ENCODE measurements around the gene ZNF577.

Gene ZNF577

GRCh38 chr19:51861870-51862622 lies 25.7 kb downstream of the ZNF577 start:
- DNase-seq (ENCODE audit: low read depth in 2 of 2): no peak

GRCh38 chr19:51837145-51837544 lies 50.6 kb downstream of the ZNF577 start:
- no peak for DNase-seq (ENCODE audit: low read depth in 2 of 2)

GRCh38 chr19:51830274-51830673 lies 57.5 kb downstream of the ZNF577 start:
- DNase-seq (ENCODE audit: low read depth in 2 of 2): no peak

GRCh38 chr19:51824281-51825005 lies 63.3 kb downstream of the ZNF577 start:
- no peak for DNase-seq (ENCODE audit: low read depth in 2 of 2)

GRCh38 chr19:51822946-51823345 lies 64.8 kb downstream of the ZNF577 start:
- no peak for DNase-seq (ENCODE audit: low read depth in 2 of 2)

- DNase-seq (ENCODE audit: low read depth in 2 of 2): no peak
Observed at GRCh38 chr19:51822325-51822724, 65.4 kb downstream of the ZNF577 start.

- DNase-seq (ENCODE audit: low read depth in 2 of 2): no peak
Observed at GRCh38 chr19:51821921-51822320, 65.8 kb downstream of the ZNF577 start.

- DNase-seq (ENCODE audit: low read depth in 2 of 2): no peak
Observed at GRCh38 chr19:51821456-51821855, 66.3 kb downstream of the ZNF577 start.
